Activated naive CD8-positive, alpha-beta T cell treated with anti-CD3 and anti-CD28 coated beads, Interleukin-2, amount 50 U/mL, for 24 hours (primary cell): ENCODE measurements around the gene IFI35.
"Not testable (repeated sequence)": the region's sequence is repeated elsewhere in the genome, so short reads cannot be mapped to it uniquely, and the experiment has no call there.

ENCODE experiments used
- ATAC-seq: fragments of 150-1000 bp; cut with Tn5 transposase; one replicate; pipeline ENCODE4 v1.10.0; 2021
- DNase-seq: peaks from one replicate; pipeline ENCODE4 v3.0.0; 2021
- H3K27ac Mint-ChIP-seq: one replicate; pipeline ENCODE4 v1.8.0; 2021; ENCODE audit warnings: mild to moderate bottlenecking, mixed read lengths
- H3K27me3 Mint-ChIP-seq: one replicate; pipeline ENCODE4 v1.8.0; 2021; ENCODE audit warnings: mixed read lengths
- H3K36me3 Mint-ChIP-seq: one replicate; pipeline ENCODE4 v1.8.0; 2021; ENCODE audit warnings: low read depth, mixed read lengths
- H3K4me1 Mint-ChIP-seq: one replicate; pipeline ENCODE4 v1.8.0; 2021; ENCODE audit warnings: mixed read lengths
- H3K4me3 Mint-ChIP-seq: one replicate; pipeline ENCODE4 v1.8.0; 2021; ENCODE audit warnings: mild to moderate bottlenecking, moderate library complexity, mixed read lengths
- H3K9me3 Mint-ChIP-seq: one replicate; pipeline ENCODE4 v1.8.0; 2021; ENCODE audit warnings: mixed read lengths

IFI35 gene

GRCh38 chr17:43051969-43052368, 45.4 kb downstream of the IFI35 start:
- Mint-ChIP-seq H3K27me3 (no peaks in the 10 kb centered on the region), H3K27ac (no peak overlapping the region), H3K4me3 (no peak overlapping the region), H3K36me3 (peaks cover 59% of the 10 kb centered on the region), H3K4me1 (no peaks in the 10 kb centered on the region), H3K9me3 (no peaks in the 10 kb centered on the region)
- no peak for ATAC-seq
- no peak for DNase-seq

GRCh38 chr17:43053008-43053407, 46.4 kb downstream of the IFI35 start:
- not testable (repeated sequence) for H3K27ac Mint-ChIP-seq, H3K4me3 Mint-ChIP-seq, H3K9me3 Mint-ChIP-seq, H3K27me3 Mint-ChIP-seq, ATAC-seq, H3K4me1 Mint-ChIP-seq, DNase-seq
- peaks cover 55% of the 10 kb centered on the region for H3K36me3 Mint-ChIP-seq

DNA sequence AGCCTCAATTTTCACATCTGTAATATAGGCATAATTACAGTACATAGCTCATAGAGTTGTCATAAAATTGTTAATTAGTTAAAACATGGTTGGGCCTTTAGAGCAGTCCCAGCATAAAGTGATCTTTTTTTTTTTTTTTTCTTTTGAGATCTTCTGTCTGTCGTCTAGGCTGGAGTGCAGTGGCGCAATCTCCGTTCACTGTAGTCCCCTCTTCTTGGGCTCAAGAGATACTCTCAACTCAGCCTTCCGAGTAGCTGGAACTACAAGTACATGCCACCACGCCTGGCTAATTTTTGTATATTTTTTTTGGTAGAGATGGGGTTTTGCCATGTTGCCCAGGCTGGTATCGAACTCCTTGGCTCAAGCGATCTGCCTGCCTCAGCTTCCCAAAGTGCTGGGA, 49.5 kb downstream of the IFI35 start:
- Mint-ChIP-seq H3K4me3 (no peak overlapping the region), H3K27me3 (no peaks in the 10 kb centered on the region), H3K27ac (no peak overlapping the region), H3K4me1 (no peaks in the 10 kb centered on the region), H3K36me3 (peaks cover 48% of the 10 kb centered on the region), H3K9me3 (no peaks in the 10 kb centered on the region)
- DNase-seq: no peak
- no peak for ATAC-seq

GRCh38 chr17:43062984-43063638, 56.5 kb downstream of the IFI35 start:
- Mint-ChIP-seq H3K9me3 (no peaks in the 10 kb centered on the region), H3K27me3 (no peaks in the 10 kb centered on the region), H3K36me3 (peaks cover 42% of the 10 kb centered on the region), H3K4me3 (no peak overlapping the region), H3K4me1 (no peaks in the 10 kb centered on the region), H3K27ac (no peak overlapping the region)
- no peak for ATAC-seq
- DNase-seq: no peak
